GDM1 (cell line): ENCODE data around the gene FYN.
"Not testable (repeated sequence)": the region's sequence is repeated elsewhere in the genome, so short reads cannot be mapped to it uniquely, and the experiment has no call there.

Experiments used
- DNase-seq: peaks from one replicate; lab custom pipeline; 2025; lab: John Stamatoyannopoulos, UW

The FYN gene

DNA sequence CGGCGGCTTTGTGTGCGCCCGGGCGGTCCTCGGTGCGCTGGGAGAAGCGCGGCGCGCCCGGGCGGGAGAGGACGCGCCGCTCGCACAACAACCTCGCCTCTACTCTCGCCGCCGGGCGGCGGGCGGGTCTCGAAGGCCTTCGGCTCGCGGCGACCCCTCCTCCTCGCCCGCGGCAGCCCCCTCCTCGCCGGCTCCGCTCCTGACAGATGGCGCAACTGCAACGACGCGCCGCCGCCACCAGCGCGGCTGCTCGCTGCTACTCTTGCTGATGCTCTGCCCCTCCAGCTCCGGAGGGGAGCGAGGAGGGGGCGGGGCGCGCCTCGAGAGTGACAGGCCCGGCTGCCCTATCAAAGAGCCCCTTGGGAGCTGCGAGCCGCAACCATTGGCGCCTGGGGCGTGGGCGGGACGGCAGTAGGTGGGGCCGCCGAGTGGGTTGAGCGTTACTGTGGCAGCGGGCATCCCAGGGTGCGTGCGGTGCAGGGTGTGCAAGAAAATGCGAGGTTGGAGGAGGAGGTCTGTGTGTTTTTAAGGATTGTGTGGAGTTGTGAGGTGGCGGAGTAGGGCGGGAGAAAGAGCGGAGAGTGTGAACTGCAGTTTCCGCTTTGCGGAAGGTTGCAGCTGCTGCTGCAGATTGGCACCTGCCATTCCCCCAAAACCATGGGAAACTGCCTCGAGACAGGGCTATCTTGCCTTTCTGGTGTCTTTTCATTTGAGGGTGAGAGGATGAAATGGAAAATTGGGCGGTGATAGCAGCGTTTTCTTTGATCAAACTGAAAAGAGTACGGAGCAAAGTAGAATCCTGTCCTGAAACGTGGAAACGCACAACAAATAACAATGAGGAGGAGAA lies at the start of gene FYN:
FYN (minus strand) TSS at position 275 of the 847 bp plus-strand sequence. CDS start 153,401 bp downstream, outside the sequence.
- peak; percentile 96 for DNase-seq

DNA sequence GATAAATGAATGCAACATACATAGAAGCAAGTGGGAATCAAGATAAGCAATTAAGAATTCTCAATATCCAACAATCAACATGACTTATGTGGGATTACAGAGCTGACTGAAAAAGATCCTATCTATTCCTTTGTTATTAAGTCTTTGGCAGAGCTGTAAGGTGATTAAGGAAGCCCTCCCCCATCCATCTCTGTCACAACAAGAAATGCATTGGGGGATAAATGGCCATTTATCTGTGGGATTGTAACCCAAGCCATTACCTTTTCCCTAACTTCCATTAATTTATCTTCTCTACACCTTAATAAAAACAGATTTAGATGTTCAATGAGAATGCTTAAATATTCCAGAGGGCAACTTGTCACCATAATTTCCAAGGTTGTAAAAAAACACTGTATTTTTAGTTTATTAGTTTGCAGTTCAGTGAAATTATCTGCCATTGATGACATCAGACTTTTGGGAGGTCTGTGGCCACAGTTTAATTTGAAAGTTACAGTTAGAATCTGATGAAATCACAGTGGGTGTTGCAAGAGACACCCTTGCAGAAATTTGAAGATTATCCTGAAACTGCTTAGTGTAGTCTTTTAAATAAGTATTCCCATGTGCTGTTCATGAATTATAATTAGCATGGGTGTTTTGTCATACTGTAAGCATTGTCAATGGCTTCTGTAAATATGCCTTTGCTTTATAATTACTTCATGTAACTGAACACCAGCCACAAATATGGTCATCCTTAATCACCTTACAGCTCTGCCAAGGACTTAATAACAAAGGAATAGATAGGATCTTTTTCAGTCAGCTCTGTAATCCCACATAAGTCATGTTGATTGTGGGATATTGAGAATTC lies 49.4 kb upstream of the FYN start:
- no peak for DNase-seq

- DNase-seq, result no peak
Observed at GRCh38 chr6:111921103-111921502, 47.9 kb upstream of the FYN start.

DNA sequence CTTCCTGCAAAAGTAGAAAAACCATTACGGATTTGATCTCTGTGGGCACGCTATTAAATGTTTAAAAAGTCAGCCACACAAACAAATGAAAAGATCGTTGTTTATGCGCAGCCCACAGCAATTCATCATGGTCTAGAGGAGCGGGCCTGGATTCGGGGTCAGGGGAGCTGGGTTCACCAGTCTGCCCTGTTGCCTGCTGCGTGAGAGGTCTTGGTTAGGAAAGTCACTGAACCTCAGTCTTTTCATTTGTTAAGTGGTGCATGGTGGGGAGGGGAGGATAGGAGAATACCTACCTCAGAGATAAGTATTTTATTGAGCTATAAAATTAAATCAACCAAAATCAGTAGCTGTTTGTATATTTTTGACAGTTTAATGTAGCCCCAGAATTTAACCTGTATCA lies 47.3 kb upstream of the FYN start:
- DNase-seq, result no peak

GRCh38 chr6:111918825-111919224 lies 45.6 kb upstream of the FYN start:
- no peak for DNase-seq

GRCh38 chr6:111916747-111917146 lies 43.5 kb upstream of the FYN start:
- no peak for DNase-seq

DNA sequence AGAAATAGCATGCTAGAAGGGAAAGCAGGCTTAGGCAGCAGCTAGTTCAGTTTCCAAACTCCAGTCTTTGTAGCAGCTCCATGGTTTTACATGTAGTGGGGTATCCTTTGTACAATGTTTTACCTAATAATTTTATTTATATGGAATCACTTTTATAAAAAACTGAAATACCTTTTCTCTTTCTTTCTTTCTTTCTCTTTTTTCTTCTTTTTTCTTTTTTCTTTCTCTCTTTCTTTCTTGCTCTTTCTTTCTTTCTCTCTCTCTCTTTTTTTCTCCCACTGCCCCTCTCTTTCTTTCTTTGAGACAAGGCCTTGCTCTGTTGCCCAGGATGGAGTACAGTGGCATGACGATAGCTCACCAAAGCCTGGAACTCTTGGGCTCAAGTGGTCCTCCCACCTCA lies 41.4 kb upstream of the FYN start:
- DNase-seq, result no peak

DNA sequence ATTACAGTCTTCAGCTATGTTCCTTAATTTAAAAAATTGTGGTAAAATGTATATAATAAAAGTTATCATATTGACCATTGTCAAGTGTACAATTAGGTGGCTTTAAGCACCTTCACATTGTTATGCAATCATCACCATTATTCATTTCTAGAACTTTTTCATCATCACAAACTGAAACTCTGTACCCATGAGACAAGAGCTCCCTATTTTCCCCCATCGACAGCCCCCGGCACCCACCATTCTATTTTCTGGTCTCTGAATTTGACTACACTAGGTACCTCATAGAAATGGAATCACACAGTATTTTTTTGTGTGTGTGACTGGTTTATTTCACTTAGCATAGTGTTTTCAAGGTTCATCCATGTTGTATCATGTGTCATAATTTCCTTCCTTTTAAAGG lies 39.7 kb upstream of the FYN start:
- no peak for DNase-seq

- DNase-seq, result no peak
Observed at GRCh38 chr6:111911428-111911827, 38.2 kb upstream of the FYN start.

- no peak for DNase-seq
Observed at GRCh38 chr6:111909238-111909637, 36.0 kb upstream of the FYN start.

GRCh38 chr6:111908365-111908764 lies 35.1 kb upstream of the FYN start:
- DNase-seq, result not testable (repeated sequence)

DNA sequence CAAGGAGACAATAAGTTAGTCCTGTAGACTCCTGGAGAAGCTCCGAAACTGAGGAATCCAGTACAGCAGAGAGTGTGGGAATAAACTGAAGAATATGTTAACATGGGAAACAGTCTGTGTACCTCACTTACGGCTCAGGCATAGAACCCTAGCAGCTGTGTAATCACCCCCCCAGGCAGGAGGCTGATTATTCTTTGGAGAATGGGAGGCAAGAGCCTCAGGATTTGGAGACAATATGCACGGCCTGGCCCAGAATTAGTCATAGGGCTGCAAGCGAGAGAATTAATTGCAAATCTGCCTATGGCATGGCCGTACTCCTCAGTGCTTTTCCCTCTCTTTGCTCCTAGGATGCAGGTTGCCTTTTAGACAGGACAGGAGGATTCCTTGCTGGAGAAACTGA lies 27.5 kb upstream of the FYN start:
- DNase-seq, result no peak

DNA sequence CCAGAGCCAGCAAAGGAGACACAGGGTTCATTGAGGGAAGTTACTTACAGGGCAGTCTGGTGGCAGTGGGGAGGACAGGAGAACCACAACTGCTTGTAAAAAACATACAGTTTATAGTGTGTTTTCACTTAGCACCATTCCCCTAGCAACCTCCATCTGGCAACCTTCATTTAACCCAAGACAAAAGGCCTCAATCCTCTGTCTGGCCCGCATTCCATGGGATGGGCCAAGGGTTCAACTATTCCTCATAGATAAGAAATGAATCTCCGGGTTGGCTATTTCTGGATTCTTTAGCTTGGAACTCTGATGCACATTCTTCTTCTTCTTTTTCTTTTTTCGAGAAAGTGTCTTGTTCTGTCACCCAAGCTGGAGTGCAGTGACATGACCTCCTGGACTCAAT lies 26.3 kb upstream of the FYN start:
- no peak for DNase-seq

- no peak for DNase-seq
Observed at GRCh38 chr6:111898452-111898851, 25.2 kb upstream of the FYN start.

DNA sequence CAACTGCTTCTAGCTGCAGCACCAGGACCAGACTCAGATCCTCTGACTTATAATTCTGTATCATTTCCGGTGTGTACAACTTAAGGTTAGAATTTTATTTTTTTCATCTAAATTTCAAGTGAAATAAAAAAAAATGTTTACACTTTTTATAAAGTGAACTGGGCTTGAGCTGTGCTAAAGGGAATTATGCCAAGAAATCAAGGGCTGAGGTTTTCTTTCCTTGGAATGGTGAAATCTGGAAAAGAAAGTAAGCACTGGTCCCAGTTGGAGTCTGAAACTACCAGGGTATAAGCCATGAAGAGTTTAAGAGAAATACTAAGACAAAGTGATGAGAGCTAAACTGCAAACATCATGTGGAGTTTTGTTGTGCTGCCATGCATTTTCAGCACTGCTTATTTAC lies 21.7 kb upstream of the FYN start:
- DNase-seq, result no peak

- no peak for DNase-seq
Observed at GRCh38 chr6:111894272-111894671, 21.0 kb upstream of the FYN start.

DNA sequence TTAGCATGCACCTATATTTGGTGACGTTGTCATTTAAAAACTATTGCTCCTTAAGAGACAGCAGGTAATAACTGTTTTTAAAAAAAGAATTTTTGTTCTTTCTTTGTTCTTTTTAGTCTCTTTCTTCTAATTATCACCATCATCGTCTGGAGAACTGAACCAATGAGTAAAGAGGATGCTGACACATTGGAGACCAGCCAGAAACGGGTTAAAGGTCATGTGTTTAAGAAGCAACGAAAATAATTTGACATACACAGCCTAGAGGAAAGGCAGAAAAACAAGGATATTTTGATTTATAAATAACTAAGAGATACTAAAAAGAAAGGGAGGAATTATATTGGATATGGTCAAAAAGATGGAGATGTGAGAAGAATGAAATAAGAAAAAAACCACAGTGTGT lies 19.2 kb upstream of the FYN start:
- no peak for DNase-seq

GRCh38 chr6:111890988-111891387 lies 17.7 kb upstream of the FYN start:
- no peak for DNase-seq

DNA sequence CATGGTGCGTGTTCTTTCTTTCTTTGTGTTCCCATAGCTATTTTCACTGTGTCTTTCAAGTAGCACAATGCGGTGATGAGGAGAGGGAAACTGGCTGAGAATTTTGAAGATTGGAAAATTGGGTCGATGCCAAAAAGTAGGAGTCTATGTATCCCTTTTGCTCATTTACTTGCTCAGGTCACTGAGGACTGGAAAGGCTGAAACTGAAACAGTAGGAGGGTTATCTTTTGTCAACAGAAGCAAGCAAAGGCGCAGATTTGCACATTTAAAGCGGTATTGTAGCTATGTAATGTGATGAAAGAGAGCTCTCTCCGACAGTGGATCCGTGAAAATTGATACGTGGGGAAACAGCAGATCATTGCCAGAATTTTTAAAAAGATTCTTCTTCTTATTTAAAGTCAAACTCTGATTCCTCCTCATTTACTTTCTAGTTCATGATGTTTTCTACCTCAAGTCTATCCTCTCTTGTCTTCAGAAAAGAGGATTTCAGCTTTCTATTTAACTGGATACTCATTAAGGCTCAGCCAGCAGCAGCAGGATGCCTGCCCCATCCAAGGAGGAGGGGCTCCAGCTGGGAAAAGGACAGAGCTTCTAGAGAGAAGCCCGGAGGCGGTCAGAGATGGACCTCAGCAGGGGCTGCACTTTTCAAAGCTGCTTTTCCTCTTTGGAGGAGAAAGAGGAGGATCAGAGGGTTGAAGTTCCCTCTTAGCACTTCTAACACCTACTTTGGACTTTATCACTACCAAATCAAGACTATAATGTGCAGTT lies 15.9 kb upstream of the FYN start:
- no peak for DNase-seq

DNA sequence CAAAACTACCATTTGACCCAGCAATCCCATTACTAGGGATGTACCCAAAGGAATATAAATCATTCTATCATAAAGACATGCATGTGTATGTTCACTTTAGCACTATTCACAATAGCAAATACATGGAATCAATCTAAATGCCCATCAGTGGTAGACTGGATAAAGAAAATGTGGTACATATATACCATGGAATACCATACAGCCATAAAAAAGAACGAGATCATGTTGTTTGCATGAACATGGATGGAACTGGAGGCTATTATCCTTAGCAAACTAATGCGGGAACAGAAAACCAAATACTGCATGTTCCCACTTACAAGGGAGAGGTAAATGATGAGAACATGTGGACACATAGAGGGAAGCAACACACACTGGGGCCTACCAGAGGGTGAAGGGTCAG lies 13.5 kb upstream of the FYN start:
- DNase-seq, result not testable (repeated sequence)

GRCh38 chr6:111885373-111886027 lies 12.2 kb upstream of the FYN start:
- DNase-seq, result no peak

- DNase-seq, result no peak
Observed at GRCh38 chr6:111884068-111884467, 10.8 kb upstream of the FYN start.
